AG04450 (cell line): ENCODE results near the gene NXPH4. TPM values are rescaled to one million over a fixed set of nuclear protein-coding genes. Genes with fewer than 3 reads are reported as not detected.

Source experiments
- CTCF ChIA-PET: fragments of 300-600, 350-600 bp; formaldehyde crosslinking; extraction: SDS; loops from one replicate; lab custom pipeline; 2022; ENCODE audit warnings: antibody characterized with exemption, inconsistent platforms; lab: Charles Lee
- POLR2A ChIA-PET: fragments of 350-600 bp; formaldehyde crosslinking; extraction: SDS; loops from one replicate; lab custom pipeline; 2021; ENCODE audit warnings: antibody characterized with exemption, inconsistent platforms; lab: Yijun Ruan, JAX
- DNase-seq: peaks from one replicate; pipeline ENCODE4 v3.0.0-alpha.2; 2011; ENCODE audit warnings: low read depth, low spot score
- H3K27ac ChIP-seq: one replicate; pipeline ENCODE4 v1.5.1; 2012; ENCODE audit warnings: low read depth, low read length, control low read depth
- H3K27me3 ChIP-seq: one replicate; pipeline ENCODE4 v1.6.0; 2012; ENCODE audit warnings: low read length; ENCODE audit not compliant: control insufficient read depth, insufficient read depth
- H3K4me3 ChIP-seq: 2 replicates; pipeline ENCODE4 v1.5.1; 2011; ENCODE audit warnings: mild to moderate bottlenecking, low read depth, low read length, control low read depth
- H3K9me3 ChIP-seq: 2 replicates; pipeline ENCODE4 v1.5.1; 2012; ENCODE audit warnings: low read length; ENCODE audit not compliant: control insufficient read depth, insufficient read depth
- polyA plus RNA-seq: library from polyadenylated mRNA; depleted of rRNA; stranded (reverse); fragments of >200 nt; gene quantifications from 2 replicates; pipeline ENCODE4 v1.2.3, GENCODE V29; 2011
- TF ChIP-seq, protein P1 (sequence below): IDR thresholded peaks from 2 replicates; pipeline ENCODE4 v1.5.1; 2011; ENCODE audit warnings: low read depth, low read length, control low read depth, inconsistent platforms

Gene NXPH4
- polyA plus RNA-seq, 1 experiment, result 0.79 TPM

DNA sequence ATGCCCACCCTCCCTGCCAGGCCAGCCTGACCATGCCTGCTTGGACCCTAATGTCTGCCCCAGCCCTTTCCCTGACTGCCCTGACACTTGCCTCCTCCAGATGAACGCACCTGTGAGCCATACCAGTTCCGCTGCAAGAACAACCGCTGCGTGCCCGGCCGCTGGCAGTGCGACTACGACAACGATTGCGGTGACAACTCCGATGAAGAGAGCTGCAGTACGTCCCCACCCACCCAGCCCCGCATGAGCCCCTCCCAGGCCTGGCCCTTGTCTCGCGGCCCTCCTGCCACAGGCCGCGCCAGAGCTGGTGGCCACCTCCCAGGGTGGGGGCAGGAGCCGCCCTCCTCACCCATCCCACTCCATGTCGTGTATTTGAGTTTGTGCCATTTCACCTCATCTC lies 14.3 kb upstream of the NXPH4 start:
- no peak overlapping the region for H3K27ac ChIP-seq
- POLR2A ChIA-PET, result no interaction called here
- CTCF ChIA-PET, result no interaction called here
- TF ChIP-seq, protein P1, sequence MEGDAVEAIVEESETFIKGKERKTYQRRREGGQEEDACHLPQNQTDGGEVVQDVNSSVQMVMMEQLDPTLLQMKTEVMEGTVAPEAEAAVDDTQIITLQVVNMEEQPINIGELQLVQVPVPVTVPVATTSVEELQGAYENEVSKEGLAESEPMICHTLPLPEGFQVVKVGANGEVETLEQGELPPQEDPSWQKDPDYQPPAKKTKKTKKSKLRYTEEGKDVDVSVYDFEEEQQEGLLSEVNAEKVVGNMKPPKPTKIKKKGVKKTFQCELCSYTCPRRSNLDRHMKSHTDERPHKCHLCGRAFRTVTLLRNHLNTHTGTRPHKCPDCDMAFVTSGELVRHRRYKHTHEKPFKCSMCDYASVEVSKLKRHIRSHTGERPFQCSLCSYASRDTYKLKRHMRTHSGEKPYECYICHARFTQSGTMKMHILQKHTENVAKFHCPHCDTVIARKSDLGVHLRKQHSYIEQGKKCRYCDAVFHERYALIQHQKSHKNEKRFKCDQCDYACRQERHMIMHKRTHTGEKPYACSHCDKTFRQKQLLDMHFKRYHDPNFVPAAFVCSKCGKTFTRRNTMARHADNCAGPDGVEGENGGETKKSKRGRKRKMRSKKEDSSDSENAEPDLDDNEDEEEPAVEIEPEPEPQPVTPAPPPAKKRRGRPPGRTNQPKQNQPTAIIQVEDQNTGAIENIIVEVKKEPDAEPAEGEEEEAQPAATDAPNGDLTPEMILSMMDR, result no peak
- no peak overlapping the region for H3K4me3 ChIP-seq
- no peaks in the 10 kb centered on the region; the same call in 1 of the 2 replicates for H3K9me3 ChIP-seq
- DNase-seq, result no peak
- H3K27me3 ChIP-seq, result no peaks in the 10 kb centered on the region

DNA sequence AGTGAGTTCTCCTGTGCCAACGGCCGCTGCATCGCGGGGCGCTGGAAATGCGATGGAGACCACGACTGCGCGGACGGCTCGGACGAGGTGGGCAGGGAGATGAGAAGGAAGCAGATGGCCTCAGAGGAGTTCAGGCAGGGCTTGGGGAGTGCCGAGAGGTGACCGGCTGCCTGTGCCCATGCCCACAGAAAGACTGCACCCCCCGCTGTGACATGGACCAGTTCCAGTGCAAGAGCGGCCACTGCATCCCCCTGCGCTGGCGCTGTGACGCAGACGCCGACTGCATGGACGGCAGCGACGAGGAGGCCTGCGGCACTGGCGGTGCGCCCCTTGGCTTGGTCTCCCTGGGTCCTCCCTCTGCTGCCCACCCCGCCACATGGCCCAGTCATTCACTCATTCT lies 13.4 kb upstream of the NXPH4 start:
- DNase-seq, result no peak
- Histone ChIP-seq H3K9me3 (no peaks in the 10 kb centered on the region; the same call in 1 of the 2 replicates), H3K27me3 (no peaks in the 10 kb centered on the region), H3K4me3 (no peak overlapping the region), H3K27ac (no peak overlapping the region)
- TF ChIP-seq, protein P1, result no peak
- ChIA-PET CTCF (no interaction called here), POLR2A (no interaction called here)

DNA sequence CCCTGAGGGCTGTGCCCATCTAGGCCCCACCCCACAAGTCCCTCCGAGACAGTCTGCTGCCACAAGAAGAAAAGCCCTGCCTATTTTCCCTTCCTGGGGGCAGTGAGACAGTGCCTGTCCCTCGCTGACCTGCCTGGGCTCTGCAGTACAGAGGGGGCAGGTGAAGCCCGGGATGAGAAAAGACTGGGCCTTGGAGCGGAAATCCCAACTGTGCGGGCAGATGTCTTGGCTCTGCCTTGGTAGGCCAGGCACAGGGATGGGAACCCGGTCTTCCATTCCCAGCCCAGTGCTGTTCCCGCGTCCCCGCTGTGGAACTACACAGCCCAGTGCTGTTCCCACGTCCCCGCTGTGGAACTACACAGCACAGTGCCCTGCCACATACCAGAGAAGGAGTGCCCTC lies 12.8 kb upstream of the NXPH4 start:
- H3K4me3 ChIP-seq, result no peak overlapping the region
- H3K27me3 ChIP-seq, result no peaks in the 10 kb centered on the region
- CTCF ChIA-PET, result no interaction called here
- no peaks in the 10 kb centered on the region; the same call in 1 of the 2 replicates for H3K9me3 ChIP-seq
- H3K27ac ChIP-seq, result no peak overlapping the region
- DNase-seq, result no peak
- TF ChIP-seq, protein P1, result no peak
- POLR2A ChIA-PET, result no interaction called here

GRCh38 chr12:57204454-57204853 lies 12.1 kb upstream of the NXPH4 start:
- no peak for DNase-seq
- Histone ChIP-seq H3K27me3 (no peaks in the 10 kb centered on the region), H3K27ac (no peak overlapping the region), H3K4me3 (no peak overlapping the region), H3K9me3 (no peaks in the 10 kb centered on the region; the same call in 1 of the 2 replicates)
- TF ChIP-seq, protein P1, result no peak
- ChIA-PET CTCF (no interaction called here), POLR2A (no interaction called here)

- ChIA-PET POLR2A (no interaction called here), CTCF (no interaction called here)
- TF ChIP-seq, protein P1, result no peak
- H3K27me3 ChIP-seq, result no peaks in the 10 kb centered on the region
- H3K4me3 ChIP-seq, result no peak overlapping the region
- DNase-seq, result no peak
- H3K27ac ChIP-seq, result no peak overlapping the region
- no peaks in the 10 kb centered on the region; the same call in 1 of the 2 replicates for H3K9me3 ChIP-seq
Measured at GRCh38 chr12:57205186-57205585, 11.4 kb upstream of the NXPH4 start.
